Measurements from ENCODE around the gene ANKRD53. TPM values are rescaled to one million over a fixed set of nuclear protein-coding genes. Genes with fewer than 3 reads are reported as not detected.

The ANKRD53 gene
- total and polyA plus RNA-seq, 2 donors (not counting 1 experiment from before 2014, with no cell fraction given) = 0.84 TPM

DNA sequence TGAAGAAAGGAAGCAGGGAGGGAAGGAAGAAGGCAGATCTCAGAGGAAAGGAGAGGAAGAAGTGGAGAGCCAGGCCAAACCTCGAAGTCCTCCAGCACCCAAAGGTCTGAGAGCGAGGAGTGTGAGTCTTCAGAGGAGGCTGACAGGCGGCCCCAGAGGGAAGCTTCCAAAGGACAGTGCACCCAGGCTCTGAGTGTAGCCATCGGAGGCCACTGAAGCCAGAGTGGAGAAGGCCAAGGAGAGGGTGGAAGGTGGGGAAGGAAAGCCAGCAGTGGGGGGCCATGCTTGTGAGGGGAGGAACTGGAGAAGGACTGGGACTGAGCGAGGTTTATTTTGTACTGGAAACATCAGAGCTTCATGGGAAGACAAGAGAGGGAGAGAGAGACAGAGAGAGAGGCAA lies 36.7 kb upstream of the ANKRD53 start:
- no peak overlapping the region for H3K4me3 Mint-ChIP-seq
- Histone ChIP-seq H3K36me3 (replicated peaks in 1 of 2; ENCODE audit: control extremely low read depth in 1 of 2, control insufficient read depth in 1 of 2, extremely low read depth in 1 of 2, insufficient read depth in 2 of 2, low read length in 1 of 2) (no peaks in the 10 kb centered on the region), H3K9ac (ENCODE audit: low read length) (no peak overlapping the region), H3K4me1 (ENCODE audit: control insufficient read depth in 2 of 2, insufficient read depth in 2 of 2, low read length in 2 of 2) (peaks cover 1% of the 10 kb centered on the region in 2 donors), H3K4me3 (ENCODE audit: control extremely low read depth in 1 of 5, extremely low read depth in 1 of 5, insufficient read depth in 1 of 5, low read depth in 2 of 5, low read length in 4 of 5) (no peak overlapping the region), H4K20me1 (ENCODE audit: control insufficient read depth, insufficient read depth, low read length, poor library complexity, severe bottlenecking) (no peaks in the 10 kb centered on the region), H3K79me2 (ENCODE audit: control insufficient read depth, insufficient read depth, low read length) (no peaks in the 10 kb centered on the region), H3K4me2 (replicated peaks; ENCODE audit: low read depth, low read length, poor library complexity, severe bottlenecking) (no peak overlapping the region), H3K27ac (ENCODE audit: low read length in 2 of 2) (no peak overlapping the region), H3K27me3 (replicated peaks in 1 of 4; ENCODE audit: control extremely low read depth in 1 of 4, control insufficient read depth in 3 of 4, insufficient read depth in 4 of 4, low read length in 3 of 4) (peaks cover 0 to 10% (median 3%) of the 10 kb centered on the region in 4 experiments), H2AFZ (ENCODE audit: insufficient read depth, low read depth, low read length, poor library complexity, severe bottlenecking) (no peak overlapping the region), H3K9me3 (ENCODE audit: control extremely low read depth in 1 of 3, control insufficient read depth in 2 of 3, insufficient read depth in 1 of 3, low read length in 2 of 3) (no peaks in the 10 kb centered on the region)
- H3K27ac Mint-ChIP-seq = no peak overlapping the region
- 72% methylated on average over 5 of the region's 5 CpGs for WGBS (ENCODE audit: insufficient coverage)
- POLR2A ChIA-PET = no interaction called here
- intact Hi-C loops (cut with micrococcal nuclease) = no loop called here
- H3K27me3 Mint-ChIP-seq = peaks cover 28% of the 10 kb centered on the region
- H3K9me3 Mint-ChIP-seq (ENCODE audit: insufficient read depth) = no peaks in the 10 kb centered on the region
- ATAC-seq (ENCODE audit: low read depth) = no peak
- no peak for DNase-seq
- CTCF ChIA-PET = interaction anchor here (2.0 kb wide), 1 partner anchor 9 kb away, joined by 7 read pairs; no protein-coding TSS in a partner anchor
- TF ChIP-seq, protein P1, sequence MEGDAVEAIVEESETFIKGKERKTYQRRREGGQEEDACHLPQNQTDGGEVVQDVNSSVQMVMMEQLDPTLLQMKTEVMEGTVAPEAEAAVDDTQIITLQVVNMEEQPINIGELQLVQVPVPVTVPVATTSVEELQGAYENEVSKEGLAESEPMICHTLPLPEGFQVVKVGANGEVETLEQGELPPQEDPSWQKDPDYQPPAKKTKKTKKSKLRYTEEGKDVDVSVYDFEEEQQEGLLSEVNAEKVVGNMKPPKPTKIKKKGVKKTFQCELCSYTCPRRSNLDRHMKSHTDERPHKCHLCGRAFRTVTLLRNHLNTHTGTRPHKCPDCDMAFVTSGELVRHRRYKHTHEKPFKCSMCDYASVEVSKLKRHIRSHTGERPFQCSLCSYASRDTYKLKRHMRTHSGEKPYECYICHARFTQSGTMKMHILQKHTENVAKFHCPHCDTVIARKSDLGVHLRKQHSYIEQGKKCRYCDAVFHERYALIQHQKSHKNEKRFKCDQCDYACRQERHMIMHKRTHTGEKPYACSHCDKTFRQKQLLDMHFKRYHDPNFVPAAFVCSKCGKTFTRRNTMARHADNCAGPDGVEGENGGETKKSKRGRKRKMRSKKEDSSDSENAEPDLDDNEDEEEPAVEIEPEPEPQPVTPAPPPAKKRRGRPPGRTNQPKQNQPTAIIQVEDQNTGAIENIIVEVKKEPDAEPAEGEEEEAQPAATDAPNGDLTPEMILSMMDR (IDR thresholded peaks at IDR 0.05) = no peak
- no peak for TF ChIP-seq EZH2 (IDR thresholded peaks at IDR 0.05; ENCODE audit: borderline replicate concordance, insufficient read depth, low read depth, low read length, poor library complexity, severe bottlenecking)
- peaks cover under 1% of the 10 kb centered on the region for H3K4me1 Mint-ChIP-seq

DNA sequence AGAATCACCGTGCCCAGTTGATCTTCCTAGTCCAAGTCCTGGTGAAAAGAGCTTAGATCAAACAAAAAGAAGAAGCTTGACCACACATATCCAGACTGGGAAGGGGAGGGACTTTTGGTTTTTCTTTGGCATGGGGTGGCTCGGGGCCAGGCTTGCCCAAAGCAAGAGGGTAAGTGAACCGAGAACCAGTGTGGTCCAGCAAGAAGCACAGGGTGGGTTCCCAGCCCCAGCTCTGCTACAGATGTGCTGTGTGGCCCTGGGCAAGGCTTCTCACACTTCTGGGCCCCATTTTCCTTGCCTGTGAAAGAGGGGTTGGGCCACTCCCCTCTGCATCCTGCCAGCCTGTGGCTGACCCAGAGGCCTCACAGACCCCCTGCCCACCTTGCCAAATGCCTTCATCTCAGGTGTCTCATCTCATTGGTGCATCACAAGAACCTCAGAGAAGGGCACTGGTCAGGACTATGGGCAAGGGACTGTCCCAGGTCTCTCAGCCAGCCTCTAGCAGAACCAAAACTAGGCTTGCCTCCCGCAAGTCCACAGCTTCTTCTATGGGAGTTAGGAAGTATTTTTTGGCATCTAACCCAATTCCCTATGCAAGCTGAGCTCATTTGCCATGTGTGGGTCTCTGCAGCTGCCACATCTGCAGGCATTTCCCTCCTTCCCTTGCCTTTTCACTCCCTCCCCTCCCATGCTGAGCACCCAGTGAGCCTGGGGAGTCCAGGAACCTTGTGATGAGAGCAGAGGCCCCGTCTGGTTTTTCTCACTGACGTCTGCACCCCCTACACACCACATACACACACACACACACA lies 35.8 kb upstream of the ANKRD53 start:
- Histone ChIP-seq H3K4me2 (replicated peaks; ENCODE audit: low read depth, low read length, poor library complexity, severe bottlenecking) (no peak overlapping the region), H3K4me1 (ENCODE audit: control insufficient read depth in 2 of 2, insufficient read depth in 2 of 2, low read length in 2 of 2) (peaks cover 5 to 6% of the 10 kb centered on the region in 2 donors), H3K4me3 (ENCODE audit: control extremely low read depth in 1 of 5, extremely low read depth in 1 of 5, insufficient read depth in 1 of 5, low read depth in 2 of 5, low read length in 4 of 5) (no peak overlapping the region), H3K27ac (ENCODE audit: low read length in 2 of 2) (no peak overlapping the region), H2AFZ (ENCODE audit: insufficient read depth, low read depth, low read length, poor library complexity, severe bottlenecking) (no peak overlapping the region), H3K27me3 (replicated peaks in 1 of 4; ENCODE audit: control extremely low read depth in 1 of 4, control insufficient read depth in 3 of 4, insufficient read depth in 4 of 4, low read length in 3 of 4) (peaks cover 0 to 19% (median 9%) of the 10 kb centered on the region in 4 experiments), H3K36me3 (replicated peaks in 1 of 2; ENCODE audit: control extremely low read depth in 1 of 2, control insufficient read depth in 1 of 2, extremely low read depth in 1 of 2, insufficient read depth in 2 of 2, low read length in 1 of 2) (no peaks in the 10 kb centered on the region), H4K20me1 (ENCODE audit: control insufficient read depth, insufficient read depth, low read length, poor library complexity, severe bottlenecking) (no peaks in the 10 kb centered on the region), H3K79me2 (ENCODE audit: control insufficient read depth, insufficient read depth, low read length) (no peaks in the 10 kb centered on the region), H3K9me3 (ENCODE audit: control extremely low read depth in 1 of 3, control insufficient read depth in 2 of 3, insufficient read depth in 1 of 3, low read length in 2 of 3) (no peaks in the 10 kb centered on the region), H3K9ac (ENCODE audit: low read length) (no peak overlapping the region)
- H3K9me3 Mint-ChIP-seq (ENCODE audit: insufficient read depth) = no peaks in the 10 kb centered on the region
- DNase-seq = no peak
- TF ChIP-seq, protein P1 (IDR thresholded peaks at IDR 0.05) = no peak
- no peak for TF ChIP-seq EZH2 (IDR thresholded peaks at IDR 0.05; ENCODE audit: borderline replicate concordance, insufficient read depth, low read depth, low read length, poor library complexity, severe bottlenecking)
- intact Hi-C loops (cut with micrococcal nuclease) = no loop called here
- POLR2A ChIA-PET = interaction anchor here (0.7 kb wide), 1 partner anchor 11 kb away, joined by 3 read pairs; no protein-coding TSS in a partner anchor
- WGBS (ENCODE audit: insufficient coverage) = 75% methylated on average over 2 of the region's 6 CpGs
- CTCF ChIA-PET = interaction anchor here (0.6 to 2.0 kb wide), 3 partner anchors 8 to 21 kb away, joined by 3 to 7 read pairs (median 3); no protein-coding TSS in a partner anchor
- H3K4me1 Mint-ChIP-seq = peaks cover 4% of the 10 kb centered on the region
- no peak overlapping the region for H3K27ac Mint-ChIP-seq
- peaks cover 32% of the 10 kb centered on the region for H3K27me3 Mint-ChIP-seq
- ATAC-seq (ENCODE audit: low read depth) = no peak
- no peak overlapping the region for H3K4me3 Mint-ChIP-seq
